SU-DHL-6 (cell line): ENCODE measurements around the gene RAPGEF4.

Experiments used
- H2AFZ ChIP-seq: fragments of 200-600 bp; sonication (generic); 2 replicates; pipeline ENCODE4 v1.6.1; 2014; ENCODE audit warnings: low read depth, mild to moderate bottlenecking, moderate library complexity, mixed read lengths, antibody characterized with exemption, low read length; ENCODE audit not compliant: severe bottlenecking
- H3F3A ChIP-seq: fragments of 200-600 bp; shearing (Covaris generic); 2 replicates; pipeline ENCODE4 v1.6.0; 2016; ENCODE audit warnings: antibody characterized with exemption, mild to moderate bottlenecking; ENCODE audit not compliant: insufficient read depth
- H3K27ac ChIP-seq: fragments of 200-600 bp; sonication (generic); 2 replicates; pipeline ENCODE4 v1.5.1; 2016; ENCODE audit warnings: low read depth, mild to moderate bottlenecking, low read length, moderate library complexity, mixed read lengths
- H3K27me3 ChIP-seq: fragments of 200-600 bp; sonication (generic), shearing (Covaris generic); 2 replicates; pipeline ENCODE4 v1.6.0; 2014; ENCODE audit warnings: mild to moderate bottlenecking, low read length
- H3K36me3 ChIP-seq: fragments of 200-600 bp; sonication (generic); 2 replicates; pipeline ENCODE4 v1.6.1; 2014; ENCODE audit warnings: mild to moderate bottlenecking, low read length, mixed read lengths
- H3K4me2 ChIP-seq: fragments of 300-600, 200-600 bp; shearing (Covaris generic), sonication (generic); 2 replicates; pipeline ENCODE4 v1.6.0; 2014; ENCODE audit warnings: low read length, low read depth, mild to moderate bottlenecking; ENCODE audit not compliant: poor library complexity, severe bottlenecking
- H3K4me3 ChIP-seq: fragments of 200-600 bp; sonication (generic); 2 replicates; pipeline ENCODE4 v1.5.1; 2014; ENCODE audit warnings: antibody characterized with exemption, low read length, mild to moderate bottlenecking, mixed read lengths; ENCODE audit not compliant: insufficient read depth, poor library complexity, severe bottlenecking
- H3K79me2 ChIP-seq: fragments of 200-600 bp; sonication (generic); 2 replicates; pipeline ENCODE4 v1.6.1; 2014; ENCODE audit warnings: mild to moderate bottlenecking, low read length, moderate library complexity; ENCODE audit not compliant: insufficient read depth
- H3K9ac ChIP-seq: fragments of 200-600 bp; sonication (generic); 2 replicates; pipeline ENCODE4 v1.7.0; 2014; ENCODE audit warnings: mild to moderate bottlenecking, low read length
- H3K9me2 ChIP-seq: fragments of 200-600 bp; sonication (generic); replicated peaks from 2 replicates; pipeline ENCODE4 v1.6.1; 2014; ENCODE audit warnings: low read length; ENCODE audit not compliant: insufficient read depth
- H3K9me3 ChIP-seq: fragments of 200-600 bp; sonication (generic); 2 replicates; pipeline ENCODE4 v1.6.1; 2014; ENCODE audit warnings: low read length, mixed read lengths; ENCODE audit not compliant: insufficient read depth
- H4K20me1 ChIP-seq: fragments of 200-600 bp; sonication (generic); 2 replicates; pipeline ENCODE4 v1.6.1; 2014; ENCODE audit warnings: low read depth, mild to moderate bottlenecking, antibody characterized with exemption, low read length, moderate library complexity, mixed read lengths
- EZH2phosphoT487 ChIP-seq: fragments of 200-600 bp; sonication (generic), shearing (Covaris generic); conservative IDR thresholded peaks from 2 replicates; pipeline ENCODE4 v1.6.1; 2018; ENCODE audit warnings: mild to moderate bottlenecking, antibody characterized with exemption, low read length, moderate library complexity, mixed read lengths
- TF ChIP-seq, protein P1 (sequence below): fragments of 200-600 bp; sonication (generic); IDR thresholded peaks from one replicate; pipeline ENCODE4 v1.5.1; 2017; ENCODE audit warnings: antibody characterized with exemption, mild to moderate bottlenecking, low read length, moderate library complexity; ENCODE audit not compliant: insufficient read depth, poor library complexity, severe bottlenecking

The RAPGEF4 gene

DNA sequence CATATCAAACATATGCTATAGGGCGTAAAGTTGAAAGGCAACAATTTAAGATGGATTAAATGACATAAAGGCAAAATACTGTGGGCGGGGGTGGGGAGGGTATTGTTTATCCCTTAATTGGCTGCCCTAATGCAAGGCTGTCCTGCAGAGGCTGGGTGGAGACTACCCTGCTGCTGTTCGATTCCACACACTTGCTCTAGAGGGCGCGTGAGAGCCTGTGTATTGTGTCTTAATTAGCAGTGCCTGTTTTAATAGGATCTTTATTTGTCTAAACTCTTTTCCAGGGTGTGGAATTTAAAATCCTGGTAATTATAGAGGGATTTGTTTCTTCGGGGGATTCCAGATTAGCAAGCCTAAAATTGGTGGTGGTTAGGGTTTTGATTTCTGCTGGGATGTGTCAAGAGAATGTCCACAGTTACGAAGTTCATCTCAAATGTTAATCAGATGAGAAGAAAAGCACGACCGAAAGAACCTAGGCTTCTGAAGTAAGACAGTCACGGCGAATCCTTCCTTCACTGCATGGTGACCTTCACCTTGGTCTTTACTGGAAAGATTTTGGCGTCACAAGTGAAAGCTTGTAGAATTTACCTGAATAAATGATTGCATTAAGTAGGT is 236.5 kb downstream of the RAPGEF4 start:
- no peak overlapping the region for H3K4me3 ChIP-seq
- no peaks in the 10 kb centered on the region for H3K79me2 ChIP-seq
- H3K36me3 ChIP-seq = no peaks in the 10 kb centered on the region
- H3K27ac ChIP-seq = no peak overlapping the region
- H3F3A ChIP-seq = no peaks in the 10 kb centered on the region
- no peak overlapping the region for H3K4me2 ChIP-seq
- TF ChIP-seq EZH2phosphoT487 = no peak
- TF ChIP-seq, protein P1, sequence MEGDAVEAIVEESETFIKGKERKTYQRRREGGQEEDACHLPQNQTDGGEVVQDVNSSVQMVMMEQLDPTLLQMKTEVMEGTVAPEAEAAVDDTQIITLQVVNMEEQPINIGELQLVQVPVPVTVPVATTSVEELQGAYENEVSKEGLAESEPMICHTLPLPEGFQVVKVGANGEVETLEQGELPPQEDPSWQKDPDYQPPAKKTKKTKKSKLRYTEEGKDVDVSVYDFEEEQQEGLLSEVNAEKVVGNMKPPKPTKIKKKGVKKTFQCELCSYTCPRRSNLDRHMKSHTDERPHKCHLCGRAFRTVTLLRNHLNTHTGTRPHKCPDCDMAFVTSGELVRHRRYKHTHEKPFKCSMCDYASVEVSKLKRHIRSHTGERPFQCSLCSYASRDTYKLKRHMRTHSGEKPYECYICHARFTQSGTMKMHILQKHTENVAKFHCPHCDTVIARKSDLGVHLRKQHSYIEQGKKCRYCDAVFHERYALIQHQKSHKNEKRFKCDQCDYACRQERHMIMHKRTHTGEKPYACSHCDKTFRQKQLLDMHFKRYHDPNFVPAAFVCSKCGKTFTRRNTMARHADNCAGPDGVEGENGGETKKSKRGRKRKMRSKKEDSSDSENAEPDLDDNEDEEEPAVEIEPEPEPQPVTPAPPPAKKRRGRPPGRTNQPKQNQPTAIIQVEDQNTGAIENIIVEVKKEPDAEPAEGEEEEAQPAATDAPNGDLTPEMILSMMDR = peak; percentile 81
- H4K20me1 ChIP-seq = no peaks in the 10 kb centered on the region
- no peak overlapping the region for H3K9ac ChIP-seq
- H2AFZ ChIP-seq = no peak overlapping the region
- H3K9me3 ChIP-seq = no peaks in the 10 kb centered on the region
- no peaks in the 10 kb centered on the region for H3K27me3 ChIP-seq
- no peaks in the 10 kb centered on the region for H3K9me2 ChIP-seq

DNA sequence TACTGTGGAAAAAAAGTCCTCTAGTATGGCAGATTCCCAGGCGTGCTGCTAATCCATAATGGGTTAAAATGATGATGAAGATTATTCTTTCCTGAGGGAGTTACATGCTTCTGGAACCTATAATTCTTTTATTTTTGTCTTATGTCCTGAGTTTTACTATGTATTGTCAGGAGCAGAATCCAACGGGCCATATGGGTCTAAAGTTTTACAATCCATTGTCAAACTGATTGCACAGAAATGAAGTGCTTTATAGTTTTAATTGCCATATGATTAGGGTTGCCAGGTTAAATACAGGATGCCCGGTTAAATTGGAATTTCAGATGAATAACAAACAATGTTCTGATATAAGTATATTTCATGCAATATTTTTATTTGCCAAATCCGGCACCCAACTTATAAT is 239.1 kb downstream of the RAPGEF4 start:
- Histone ChIP-seq H3K9me2 (no peaks in the 10 kb centered on the region), H3K9ac (no peak overlapping the region), H2AFZ (no peak overlapping the region), H3F3A (no peaks in the 10 kb centered on the region), H3K27ac (no peak overlapping the region), H3K9me3 (no peaks in the 10 kb centered on the region), H3K4me2 (no peak overlapping the region), H3K4me3 (no peak overlapping the region), H4K20me1 (no peaks in the 10 kb centered on the region), H3K27me3 (no peaks in the 10 kb centered on the region), H3K79me2 (no peaks in the 10 kb centered on the region), H3K36me3 (no peaks in the 10 kb centered on the region)
- no peak for TF ChIP-seq EZH2phosphoT487
- TF ChIP-seq, protein P1 = no peak

DNA sequence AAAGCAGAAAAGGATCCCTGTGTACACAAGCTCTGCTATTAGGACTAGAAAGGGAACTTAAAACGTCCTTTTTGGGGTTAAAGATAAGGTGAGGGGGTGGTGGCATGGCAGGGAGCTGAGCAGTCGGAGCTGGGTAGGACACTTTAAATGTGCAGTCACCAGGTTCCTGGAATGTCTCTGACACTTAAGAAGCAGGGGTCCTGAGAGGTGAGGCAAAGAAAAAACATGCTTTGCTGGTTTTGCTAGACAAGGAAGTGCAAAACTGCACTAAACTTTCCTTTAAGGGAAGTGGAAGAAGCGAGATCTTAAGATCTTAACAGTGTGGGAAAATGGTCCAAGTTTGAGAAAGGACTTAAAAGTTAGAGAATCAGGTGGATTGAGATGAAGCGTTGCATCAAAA is 240.5 kb downstream of the RAPGEF4 start:
- Histone ChIP-seq H3K4me2 (no peak overlapping the region), H3K4me3 (no peak overlapping the region), H3K9me3 (no peaks in the 10 kb centered on the region), H4K20me1 (no peaks in the 10 kb centered on the region), H3F3A (no peaks in the 10 kb centered on the region), H3K36me3 (no peaks in the 10 kb centered on the region), H3K27me3 (no peaks in the 10 kb centered on the region), H3K9ac (no peak overlapping the region), H3K27ac (no peak overlapping the region), H3K9me2 (no peaks in the 10 kb centered on the region), H3K79me2 (no peaks in the 10 kb centered on the region), H2AFZ (no peak overlapping the region)
- TF ChIP-seq, protein P1 = no peak
